ENCODE results near the gene SPNS2.

- TF ChIP-seq CTCF (IDR thresholded peaks at IDR 0.05) (no peak), POLR2A (IDR thresholded peaks at IDR 0.05) (no peak)
Measured at GRCh38 chr17:4525691-4526397, 27.2 kb downstream of the SPNS2 start.
